NCI-H1417 (cell line): ENCODE results near the gene WNK2.
A peak's percentile ranks its signal among the peaks of the same experiment; 100 is the strongest.

Experiments
- DNase-seq, 3 experiments: peaks; one replicate each; lab custom pipeline; 2025; lab: John Stamatoyannopoulos, UW

The WNK2 gene

GRCh38 chr9:93266521-93267001 is 82.6 kb downstream of the WNK2 start:
- no peak for DNase-seq

- DNase-seq: no peak
Measured at GRCh38 chr9:93267091-93267541, 83.2 kb downstream of the WNK2 start.

GRCh38 chr9:93267681-93268505 is 84.0 kb downstream of the WNK2 start:
- DNase-seq: no peak

GRCh38 chr9:93268551-93269314 is 84.8 kb downstream of the WNK2 start:
- DNase-seq: peak; percentile 85 to 97 (median 88)

GRCh38 chr9:93270976-93271375 is 87.0 kb downstream of the WNK2 start:
- no peak for DNase-seq

- peak in 2 of 3 experiments; percentile 10 to 30 for DNase-seq
Measured at GRCh38 chr9:93276973-93277372, 93.0 kb downstream of the WNK2 start.

GRCh38 chr9:93278144-93278543 is 94.2 kb downstream of the WNK2 start:
- no peak for DNase-seq

GRCh38 chr9:93280661-93281259 is 96.8 kb downstream of the WNK2 start:
- DNase-seq: no peak

- peak in 2 of 3 experiments; percentile 64 to 74 for DNase-seq
Measured at GRCh38 chr9:93286252-93287188, 102.6 kb downstream of the WNK2 start.

- DNase-seq: no peak
Measured at GRCh38 chr9:93287189-93287552, 103.2 kb downstream of the WNK2 start.

- DNase-seq: no peak
Measured at GRCh38 chr9:93287593-93287992, 103.7 kb downstream of the WNK2 start.

- DNase-seq: no peak
Measured at GRCh38 chr9:93288341-93288740, 104.4 kb downstream of the WNK2 start.

GRCh38 chr9:93288891-93289883 is 105.2 kb downstream of the WNK2 start:
- no peak for DNase-seq

GRCh38 chr9:93290495-93291434 is 106.8 kb downstream of the WNK2 start:
- DNase-seq: no peak

- DNase-seq: peak in 1 of 3 experiments; percentile 17
Measured at GRCh38 chr9:93291536-93292287, 107.8 kb downstream of the WNK2 start.

GRCh38 chr9:93292288-93292615 is 108.3 kb downstream of the WNK2 start:
- no peak for DNase-seq

- DNase-seq: no peak
Measured at GRCh38 chr9:93292664-93293328, 108.9 kb downstream of the WNK2 start.

- DNase-seq: no peak
Measured at GRCh38 chr9:93294011-93294410, 110.1 kb downstream of the WNK2 start.
